ENCODE results near the gene FOXL1.
A peak's percentile ranks its signal among the peaks of the same experiment; 100 is the strongest.

FOXL1 gene

GRCh38 chr16:86570558-86571529, 7.5 kb upstream of the FOXL1 start:
- H3K27me3 ChIP-seq (replicated peaks; ENCODE audit: control insufficient read depth, insufficient read depth, low read length) = peaks cover 3% of the 10 kb centered on the region
- peak overlapping the region; percentile 81 for H3K4me3 ChIP-seq (ENCODE audit: low read length)
- H3K9ac ChIP-seq (ENCODE audit: low read length) = peak overlapping the region; percentile 87
- H3K36me3 ChIP-seq (ENCODE audit: control insufficient read depth, insufficient read depth, low read length, severe bottlenecking) = no peaks in the 10 kb centered on the region
- DNase-seq (ENCODE audit: low read depth) = peak; percentile 35
- H3K9me3 ChIP-seq (ENCODE audit: control insufficient read depth, low read length) = no peaks in the 10 kb centered on the region
- peaks cover 28% of the 10 kb centered on the region for H3K4me1 ChIP-seq (ENCODE audit: control insufficient read depth, insufficient read depth, low read length)

- Histone ChIP-seq H3K9ac (ENCODE audit: low read length) (peak overlapping the region; percentile 87), H3K9me3 (ENCODE audit: control insufficient read depth, low read length) (no peaks in the 10 kb centered on the region), H3K36me3 (ENCODE audit: control insufficient read depth, insufficient read depth, low read length, severe bottlenecking) (no peaks in the 10 kb centered on the region), H3K4me3 (ENCODE audit: low read length) (peak overlapping the region; percentile 81), H3K4me1 (ENCODE audit: control insufficient read depth, insufficient read depth, low read length) (peaks cover 26% of the 10 kb centered on the region), H3K27me3 (replicated peaks; ENCODE audit: control insufficient read depth, insufficient read depth, low read length) (peaks cover 3% of the 10 kb centered on the region)
- DNase-seq (ENCODE audit: low read depth) = no peak
These were observed 6.8 kb upstream of the FOXL1 start for GRCh38 chr16:86571530-86571915.

GRCh38 chr16:86572041-86572521, 6.3 kb upstream of the FOXL1 start:
- no peaks in the 10 kb centered on the region for H3K9me3 ChIP-seq (ENCODE audit: control insufficient read depth, low read length)
- H3K4me1 ChIP-seq (ENCODE audit: control insufficient read depth, insufficient read depth, low read length) = peaks cover 26% of the 10 kb centered on the region
- no peaks in the 10 kb centered on the region for H3K36me3 ChIP-seq (ENCODE audit: control insufficient read depth, insufficient read depth, low read length, severe bottlenecking)
- peak overlapping the region; percentile 81 for H3K4me3 ChIP-seq (ENCODE audit: low read length)
- peak overlapping the region; percentile 87 for H3K9ac ChIP-seq (ENCODE audit: low read length)
- peaks cover 3% of the 10 kb centered on the region for H3K27me3 ChIP-seq (replicated peaks; ENCODE audit: control insufficient read depth, insufficient read depth, low read length)
- DNase-seq (ENCODE audit: low read depth) = no peak

- H3K9me3 ChIP-seq (ENCODE audit: control insufficient read depth, low read length) = no peaks in the 10 kb centered on the region
- H3K27me3 ChIP-seq (replicated peaks; ENCODE audit: control insufficient read depth, insufficient read depth, low read length) = peaks cover 3% of the 10 kb centered on the region
- H3K9ac ChIP-seq (ENCODE audit: low read length) = peak overlapping the region; percentile 22
- H3K4me3 ChIP-seq (ENCODE audit: low read length) = no peak overlapping the region
- H3K36me3 ChIP-seq (ENCODE audit: control insufficient read depth, insufficient read depth, low read length, severe bottlenecking) = no peaks in the 10 kb centered on the region
- DNase-seq (ENCODE audit: low read depth) = no peak
- H3K4me1 ChIP-seq (ENCODE audit: control insufficient read depth, insufficient read depth, low read length) = peaks cover 28% of the 10 kb centered on the region
These were observed 5.7 kb upstream of the FOXL1 start for GRCh38 chr16:86572606-86573005.

GRCh38 chr16:86573215-86573614, 5.1 kb upstream of the FOXL1 start:
- DNase-seq (ENCODE audit: low read depth) = peak; percentile 57
- peak overlapping the region; percentile 15 for H3K9ac ChIP-seq (ENCODE audit: low read length)
- H3K4me1 ChIP-seq (ENCODE audit: control insufficient read depth, insufficient read depth, low read length) = peaks cover 34% of the 10 kb centered on the region
- H3K27me3 ChIP-seq (replicated peaks; ENCODE audit: control insufficient read depth, insufficient read depth, low read length) = peaks cover 3% of the 10 kb centered on the region
- H3K4me3 ChIP-seq (ENCODE audit: low read length) = no peak overlapping the region
- H3K9me3 ChIP-seq (ENCODE audit: control insufficient read depth, low read length) = no peaks in the 10 kb centered on the region
- H3K36me3 ChIP-seq (ENCODE audit: control insufficient read depth, insufficient read depth, low read length, severe bottlenecking) = no peaks in the 10 kb centered on the region

GRCh38 chr16:86573646-86574508, 4.5 kb upstream of the FOXL1 start:
- Histone ChIP-seq H3K9me3 (ENCODE audit: control insufficient read depth, low read length) (no peaks in the 10 kb centered on the region), H3K4me3 (ENCODE audit: low read length) (no peak overlapping the region), H3K4me1 (ENCODE audit: control insufficient read depth, insufficient read depth, low read length) (peaks cover 37% of the 10 kb centered on the region), H3K36me3 (ENCODE audit: control insufficient read depth, insufficient read depth, low read length, severe bottlenecking) (no peaks in the 10 kb centered on the region), H3K9ac (ENCODE audit: low read length) (peak overlapping the region; percentile 15), H3K27me3 (replicated peaks; ENCODE audit: control insufficient read depth, insufficient read depth, low read length) (peaks cover 3% of the 10 kb centered on the region)
- DNase-seq (ENCODE audit: low read depth) = no peak

- peaks cover 37% of the 10 kb centered on the region for H3K4me1 ChIP-seq (ENCODE audit: control insufficient read depth, insufficient read depth, low read length)
These were observed 3.7 kb upstream of the FOXL1 start for GRCh38 chr16:86574646-86575045.

GRCh38 chr16:86575095-86575685, 3.2 kb upstream of the FOXL1 start:
- peak overlapping the region; percentile 87 for H3K9ac ChIP-seq (ENCODE audit: low read length)

More at GRCh38 chr16:86574646-86575045, 3.7 kb upstream of the FOXL1 start:
- H3K9me3 ChIP-seq (ENCODE audit: control insufficient read depth, low read length) = no peaks in the 10 kb centered on the region
- no peak overlapping the region for H3K9ac ChIP-seq (ENCODE audit: low read length)
- no peak overlapping the region for H3K4me3 ChIP-seq (ENCODE audit: low read length)
- H3K36me3 ChIP-seq (ENCODE audit: control insufficient read depth, insufficient read depth, low read length, severe bottlenecking) = no peaks in the 10 kb centered on the region
- H3K27me3 ChIP-seq (replicated peaks; ENCODE audit: control insufficient read depth, insufficient read depth, low read length) = peaks cover 3% of the 10 kb centered on the region
- no peak for DNase-seq (ENCODE audit: low read depth)

GRCh38 chr16:86575754-86576557, 2.4 kb upstream of the FOXL1 start:
- no peaks in the 10 kb centered on the region for H3K36me3 ChIP-seq (ENCODE audit: control insufficient read depth, insufficient read depth, low read length, severe bottlenecking)
- H3K27me3 ChIP-seq (replicated peaks; ENCODE audit: control insufficient read depth, insufficient read depth, low read length) = peaks cover 3% of the 10 kb centered on the region
- no peaks in the 10 kb centered on the region for H3K9me3 ChIP-seq (ENCODE audit: control insufficient read depth, low read length)
- H3K4me1 ChIP-seq (ENCODE audit: control insufficient read depth, insufficient read depth, low read length) = peaks cover 41% of the 10 kb centered on the region
- H3K4me3 ChIP-seq (ENCODE audit: low read length) = peak overlapping the region; percentile 83
- peak overlapping the region; percentile 87 for H3K9ac ChIP-seq (ENCODE audit: low read length)
- peak; percentile 53 for DNase-seq (ENCODE audit: low read depth)

More at GRCh38 chr16:86575095-86575685, 3.2 kb upstream of the FOXL1 start:
- DNase-seq (ENCODE audit: low read depth) = no peak
- H3K9me3 ChIP-seq (ENCODE audit: control insufficient read depth, low read length) = no peaks in the 10 kb centered on the region
- H3K4me3 ChIP-seq (ENCODE audit: low read length) = peak overlapping the region; percentile 83
- no peaks in the 10 kb centered on the region for H3K36me3 ChIP-seq (ENCODE audit: control insufficient read depth, insufficient read depth, low read length, severe bottlenecking)
- peaks cover 3% of the 10 kb centered on the region for H3K27me3 ChIP-seq (replicated peaks; ENCODE audit: control insufficient read depth, insufficient read depth, low read length)
- H3K4me1 ChIP-seq (ENCODE audit: control insufficient read depth, insufficient read depth, low read length) = peaks cover 42% of the 10 kb centered on the region

- H3K4me1 ChIP-seq (ENCODE audit: control insufficient read depth, insufficient read depth, low read length) = peaks cover 42% of the 10 kb centered on the region
- no peaks in the 10 kb centered on the region for H3K36me3 ChIP-seq (ENCODE audit: control insufficient read depth, insufficient read depth, low read length, severe bottlenecking)
- peak overlapping the region; percentile 83 for H3K4me3 ChIP-seq (ENCODE audit: low read length)
- H3K9ac ChIP-seq (ENCODE audit: low read length) = peak overlapping the region; percentile 87
- DNase-seq (ENCODE audit: low read depth) = no peak
- H3K27me3 ChIP-seq (replicated peaks; ENCODE audit: control insufficient read depth, insufficient read depth, low read length) = peaks cover 3% of the 10 kb centered on the region
- no peaks in the 10 kb centered on the region for H3K9me3 ChIP-seq (ENCODE audit: control insufficient read depth, low read length)
These were observed 1.6 kb upstream of the FOXL1 start for GRCh38 chr16:86576591-86577313.

Measured in adipocyte (in vitro differentiated cells).